Measurements from ENCODE around the gene STAT3. TPM values are rescaled to one million over a fixed set of nuclear protein-coding genes. Genes with fewer than 3 reads are reported as not detected.

The STAT3 gene
- total RNA-seq, 1 experiment from 2014 or later: 60.5 TPM

DNA sequence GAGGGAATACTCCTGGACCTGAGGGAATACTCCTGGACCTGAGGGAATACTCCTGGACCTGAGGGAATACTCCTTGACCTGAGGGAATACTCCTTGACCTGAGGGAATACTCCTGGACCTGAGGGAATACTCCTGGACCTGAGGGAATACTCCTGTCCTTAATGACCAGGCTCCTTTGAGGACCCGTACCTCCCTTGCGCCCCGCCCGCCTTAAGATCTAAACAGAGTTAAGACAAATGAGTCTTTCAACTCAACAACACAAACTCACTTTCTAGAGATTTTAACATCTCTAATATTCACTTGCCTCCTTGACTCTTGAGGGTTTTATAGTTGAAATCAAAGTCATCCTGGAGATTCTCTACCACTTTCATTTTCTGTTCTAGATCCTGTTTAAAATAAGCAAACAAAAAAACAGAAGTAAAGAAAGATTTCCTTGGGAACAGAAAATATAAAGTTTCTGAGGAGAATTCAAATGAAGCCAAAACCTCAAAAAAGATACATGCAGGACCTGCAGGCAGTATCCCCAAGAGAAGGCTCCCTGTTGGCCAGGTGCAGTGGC is 49.7 kb downstream of the STAT3 start:
- Histone ChIP-seq H3K27ac (ENCODE audit: low read depth, low read length, poor library complexity, severe bottlenecking) (no peak overlapping the region), H3K36me3 (ENCODE audit: insufficient read depth, low read length, poor library complexity, severe bottlenecking) (peaks cover 20% of the 10 kb centered on the region), H3K9me3 (ENCODE audit: low read depth, low read length, poor library complexity, severe bottlenecking) (no peaks in the 10 kb centered on the region), H3K4me1 (ENCODE audit: insufficient read depth, low read length, poor library complexity, severe bottlenecking) (no peaks in the 10 kb centered on the region), H3K27me3 (replicated peaks; ENCODE audit: insufficient read depth, low read depth, low read length, poor library complexity) (no peaks in the 10 kb centered on the region), H3K4me3 (ENCODE audit: low read depth, low read length, poor library complexity, severe bottlenecking) (no peak overlapping the region)
- DNase-seq (ENCODE audit: low spot score): no peak
- TF ChIP-seq, protein P1, sequence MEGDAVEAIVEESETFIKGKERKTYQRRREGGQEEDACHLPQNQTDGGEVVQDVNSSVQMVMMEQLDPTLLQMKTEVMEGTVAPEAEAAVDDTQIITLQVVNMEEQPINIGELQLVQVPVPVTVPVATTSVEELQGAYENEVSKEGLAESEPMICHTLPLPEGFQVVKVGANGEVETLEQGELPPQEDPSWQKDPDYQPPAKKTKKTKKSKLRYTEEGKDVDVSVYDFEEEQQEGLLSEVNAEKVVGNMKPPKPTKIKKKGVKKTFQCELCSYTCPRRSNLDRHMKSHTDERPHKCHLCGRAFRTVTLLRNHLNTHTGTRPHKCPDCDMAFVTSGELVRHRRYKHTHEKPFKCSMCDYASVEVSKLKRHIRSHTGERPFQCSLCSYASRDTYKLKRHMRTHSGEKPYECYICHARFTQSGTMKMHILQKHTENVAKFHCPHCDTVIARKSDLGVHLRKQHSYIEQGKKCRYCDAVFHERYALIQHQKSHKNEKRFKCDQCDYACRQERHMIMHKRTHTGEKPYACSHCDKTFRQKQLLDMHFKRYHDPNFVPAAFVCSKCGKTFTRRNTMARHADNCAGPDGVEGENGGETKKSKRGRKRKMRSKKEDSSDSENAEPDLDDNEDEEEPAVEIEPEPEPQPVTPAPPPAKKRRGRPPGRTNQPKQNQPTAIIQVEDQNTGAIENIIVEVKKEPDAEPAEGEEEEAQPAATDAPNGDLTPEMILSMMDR (conservative IDR thresholded peaks at IDR 0.05; ENCODE audit: low read depth, low read length): no peak
- no peak for TF ChIP-seq EZH2 (IDR thresholded peaks at IDR 0.05; ENCODE audit: borderline replicate concordance, low read depth, low read length, poor library complexity, severe bottlenecking)
- ChIA-PET CTCF (no interaction called here), POLR2A (ENCODE audit: low non-redundant PET) (no interaction called here)
- BruUV-seq (replicated peaks): no TSS peak
- intact Hi-C loops (cut with micrococcal nuclease; ENCODE audit: unreplicated experiment): no loop called here

DNA sequence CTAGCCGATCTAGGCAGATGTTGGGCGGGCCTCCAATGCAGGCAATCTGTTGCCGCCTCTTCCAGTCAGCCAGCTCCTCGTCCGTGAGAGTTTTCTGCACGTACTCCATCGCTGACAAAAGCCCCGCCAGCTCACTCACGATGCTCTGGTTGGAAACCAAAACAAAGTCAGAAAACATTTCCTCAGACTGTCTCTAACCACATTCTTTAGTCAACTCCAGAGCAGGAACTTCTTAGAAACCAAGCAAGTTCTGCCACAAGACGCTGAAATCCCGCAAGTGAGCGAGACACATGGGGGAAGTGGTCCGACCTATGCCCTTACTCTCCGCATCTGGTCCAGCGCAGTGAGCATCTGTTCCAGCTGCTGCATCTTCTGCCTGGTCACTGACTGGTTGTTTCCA is 50.8 kb downstream of the STAT3 start:
- no peak overlapping the region for H3K4me3 ChIP-seq (ENCODE audit: low read depth, low read length, poor library complexity, severe bottlenecking)
- no peaks in the 10 kb centered on the region for H3K9me3 ChIP-seq (ENCODE audit: low read depth, low read length, poor library complexity, severe bottlenecking)
- ChIA-PET POLR2A (ENCODE audit: low non-redundant PET) (no interaction called here), CTCF (no interaction called here)
- peaks cover 20% of the 10 kb centered on the region for H3K36me3 ChIP-seq (ENCODE audit: insufficient read depth, low read length, poor library complexity, severe bottlenecking)
- BruUV-seq (replicated peaks): no TSS peak
- TF ChIP-seq EZH2 (IDR thresholded peaks at IDR 0.05; ENCODE audit: borderline replicate concordance, low read depth, low read length, poor library complexity, severe bottlenecking): no peak
- TF ChIP-seq, protein P1 (conservative IDR thresholded peaks at IDR 0.05; ENCODE audit: low read depth, low read length): no peak
- no peak overlapping the region for H3K27ac ChIP-seq (ENCODE audit: low read depth, low read length, poor library complexity, severe bottlenecking)
- DNase-seq (ENCODE audit: low spot score): no peak
- no peaks in the 10 kb centered on the region for H3K27me3 ChIP-seq (replicated peaks; ENCODE audit: insufficient read depth, low read depth, low read length, poor library complexity)
- intact Hi-C loops (cut with micrococcal nuclease; ENCODE audit: unreplicated experiment): no loop called here
- no peaks in the 10 kb centered on the region for H3K4me1 ChIP-seq (ENCODE audit: insufficient read depth, low read length, poor library complexity, severe bottlenecking)

DNA sequence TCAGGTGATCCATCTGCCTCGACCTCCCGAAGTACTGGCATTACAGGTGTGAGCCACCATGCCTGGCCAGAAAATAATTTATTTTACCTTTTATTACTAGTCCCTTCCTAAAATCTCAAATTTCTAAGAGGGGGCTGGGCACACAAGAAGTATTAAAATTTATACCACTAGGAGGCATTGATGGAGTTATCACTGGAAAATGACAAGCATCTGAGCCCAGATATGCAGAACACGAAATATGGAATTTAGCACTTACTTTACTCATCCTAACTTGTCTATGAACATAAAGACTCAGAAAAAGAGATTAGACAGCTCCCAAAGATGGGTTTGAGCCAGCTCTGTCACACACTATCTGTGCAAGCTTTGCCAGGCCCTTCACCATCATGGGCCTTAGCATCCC is 53.6 kb downstream of the STAT3 start:
- POLR2A ChIA-PET (ENCODE audit: low non-redundant PET): no interaction called here
- no peak for DNase-seq (ENCODE audit: low spot score)
- no TSS peak for BruUV-seq (replicated peaks)
- Histone ChIP-seq H3K4me1 (ENCODE audit: insufficient read depth, low read length, poor library complexity, severe bottlenecking) (no peaks in the 10 kb centered on the region), H3K27me3 (replicated peaks; ENCODE audit: insufficient read depth, low read depth, low read length, poor library complexity) (no peaks in the 10 kb centered on the region), H3K9me3 (ENCODE audit: low read depth, low read length, poor library complexity, severe bottlenecking) (no peaks in the 10 kb centered on the region), H3K27ac (ENCODE audit: low read depth, low read length, poor library complexity, severe bottlenecking) (no peak overlapping the region), H3K36me3 (ENCODE audit: insufficient read depth, low read length, poor library complexity, severe bottlenecking) (peaks cover 30% of the 10 kb centered on the region), H3K4me3 (ENCODE audit: low read depth, low read length, poor library complexity, severe bottlenecking) (no peak overlapping the region)
- CTCF ChIA-PET: interaction anchor here (0.7 kb wide), 1 partner anchor 27 kb away, joined by 4 read pairs; no protein-coding TSS in a partner anchor
- intact Hi-C loops (cut with micrococcal nuclease; ENCODE audit: unreplicated experiment): no loop called here
- TF ChIP-seq, protein P1 (conservative IDR thresholded peaks at IDR 0.05; ENCODE audit: low read depth, low read length): no peak
- TF ChIP-seq EZH2 (IDR thresholded peaks at IDR 0.05; ENCODE audit: borderline replicate concordance, low read depth, low read length, poor library complexity, severe bottlenecking): no peak

Measured in A673 (cell line).